NT2/D1 (cell line): ENCODE results near the gene AGPAT4.

Experiments used
- SUZ12 ChIP-seq: IDR thresholded peaks from 2 replicates; pipeline ENCODE4 v1.6.1; 2011; ENCODE audit not compliant: insufficient read length, insufficient read depth; ENCODE audit errors: extremely low read depth
- YY1 ChIP-seq: IDR thresholded peaks from 2 replicates; pipeline ENCODE4 v1.6.1; 2011; ENCODE audit not compliant: insufficient read length, insufficient read depth
- ZNF274 ChIP-seq: IDR thresholded peaks from 2 replicates; pipeline ENCODE4 v1.6.1; 2011; ENCODE audit warnings: mild to moderate bottlenecking, low read depth, low read length

- TF ChIP-seq SUZ12, result no peak
- TF ChIP-seq YY1, result no peak
- no peak for TF ChIP-seq ZNF274
These were observed 44.6 kb upstream of the AGPAT4 start for GRCh38 chr6:161318456-161318855.
